ENCODE measurements around the gene AGXT.
"Not testable (repeated sequence)": the region's sequence is repeated elsewhere in the genome, so short reads cannot be mapped to it uniquely, and the experiment has no call there.

Gene AGXT

DNA sequence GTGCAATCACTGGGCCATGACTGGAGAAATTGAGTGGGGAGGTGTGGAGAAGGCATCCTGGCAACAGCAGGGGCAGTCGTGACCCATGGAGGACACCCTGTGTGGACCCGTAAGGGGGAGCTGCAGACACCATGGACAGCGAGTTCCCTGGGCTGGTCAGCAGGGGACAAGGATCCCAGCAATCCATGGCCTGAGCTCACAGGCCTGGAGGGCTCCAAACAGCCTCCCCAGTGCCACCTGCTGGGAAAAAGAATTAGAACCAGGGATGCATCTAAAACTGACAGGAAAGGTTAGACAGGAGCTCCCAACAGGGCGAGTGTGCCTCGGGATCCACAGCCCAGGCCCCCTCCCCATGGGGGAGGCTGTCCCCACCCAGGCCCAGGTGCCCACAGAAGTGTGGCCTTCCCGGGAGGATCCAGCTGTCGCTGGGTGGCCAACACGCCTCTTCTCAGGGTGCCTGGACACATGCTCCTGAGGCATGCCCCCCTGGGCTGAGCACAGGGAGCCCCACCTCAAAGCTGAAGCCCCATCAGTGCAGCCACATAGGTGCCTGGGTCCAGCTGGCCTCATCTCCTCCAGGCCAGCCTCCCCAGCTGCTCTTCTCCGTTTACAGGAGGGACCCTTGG, 28.1 kb upstream of the AGXT start:
- DNase-seq (ENCODE audit: low read depth): no peak

DNA sequence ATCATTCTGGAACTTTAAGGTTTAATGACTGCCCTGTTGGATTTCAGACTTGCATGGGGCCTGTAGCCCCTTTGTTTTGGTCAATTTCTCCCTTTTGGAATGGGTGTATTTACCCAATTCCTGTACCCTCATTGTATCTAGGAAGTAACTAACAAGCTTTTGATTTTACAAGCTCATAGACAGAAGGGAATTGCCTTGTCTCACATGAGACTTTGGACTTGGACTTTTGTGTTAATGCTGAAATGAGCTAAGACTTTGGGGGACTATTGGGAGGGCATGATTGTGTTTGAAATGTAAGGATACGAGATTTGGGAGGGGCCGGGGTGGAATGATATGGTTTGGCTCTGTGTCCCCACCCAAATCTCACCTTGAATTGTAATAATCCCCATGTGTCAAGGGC, 22.3 kb upstream of the AGXT start:
- DNase-seq (ENCODE audit: low read depth): not testable (repeated sequence)

DNA sequence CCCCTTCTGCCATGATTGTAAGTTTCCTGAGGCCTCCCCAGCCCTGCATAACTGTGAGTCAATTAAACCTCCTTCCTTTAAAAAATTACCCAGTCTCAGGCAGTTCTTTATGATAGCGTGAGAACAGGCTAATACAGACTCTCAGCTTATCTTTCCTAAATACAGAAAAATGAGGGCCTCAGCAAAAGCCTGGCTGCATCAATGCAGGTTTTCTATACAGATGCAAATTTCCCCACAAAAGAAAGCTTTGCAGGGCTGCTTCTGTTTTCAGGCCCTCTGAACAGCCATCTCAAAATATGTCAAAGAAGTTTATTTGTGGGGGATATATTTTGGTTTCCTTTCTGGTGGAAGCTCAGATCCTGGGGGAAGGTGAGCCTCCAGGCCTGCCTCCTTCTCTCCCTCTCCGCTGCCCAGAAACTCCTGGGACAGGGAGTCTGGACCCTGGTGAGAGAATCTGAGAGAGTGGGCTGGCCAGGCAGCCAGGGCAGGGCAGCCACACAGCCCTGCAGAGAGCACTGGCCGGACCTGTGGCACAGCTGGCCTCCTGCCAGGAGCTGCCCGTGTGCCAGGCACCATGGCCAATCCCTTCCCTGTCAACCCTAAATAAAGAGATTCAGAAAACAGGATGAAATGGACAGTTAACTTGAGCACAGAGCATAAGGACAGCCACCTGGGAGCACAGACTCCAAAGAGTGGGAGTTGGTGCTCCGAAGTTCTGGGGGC, 21.6 kb upstream of the AGXT start:
- no peak for DNase-seq (ENCODE audit: low read depth)

DNA sequence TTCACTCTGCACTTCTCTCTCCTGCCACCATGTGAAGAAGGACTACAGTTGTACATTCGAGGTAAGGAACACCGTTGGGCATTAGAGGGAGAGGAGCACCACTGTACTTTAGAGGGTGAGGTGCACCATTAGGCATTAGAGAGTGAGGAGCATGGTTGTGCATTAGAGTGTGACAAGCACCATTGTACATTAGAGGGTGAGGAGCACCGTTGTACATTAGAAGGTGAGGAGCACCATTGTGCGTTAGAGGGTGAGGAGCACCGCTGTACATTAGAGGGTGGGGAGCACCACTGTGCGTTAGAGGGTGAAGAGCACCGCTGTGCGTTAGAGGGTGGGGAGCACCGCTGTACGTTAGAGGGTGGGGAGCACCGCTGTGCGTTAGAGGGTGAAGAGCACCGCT, 20.8 kb upstream of the AGXT start:
- no peak for DNase-seq (ENCODE audit: low read depth)

DNA sequence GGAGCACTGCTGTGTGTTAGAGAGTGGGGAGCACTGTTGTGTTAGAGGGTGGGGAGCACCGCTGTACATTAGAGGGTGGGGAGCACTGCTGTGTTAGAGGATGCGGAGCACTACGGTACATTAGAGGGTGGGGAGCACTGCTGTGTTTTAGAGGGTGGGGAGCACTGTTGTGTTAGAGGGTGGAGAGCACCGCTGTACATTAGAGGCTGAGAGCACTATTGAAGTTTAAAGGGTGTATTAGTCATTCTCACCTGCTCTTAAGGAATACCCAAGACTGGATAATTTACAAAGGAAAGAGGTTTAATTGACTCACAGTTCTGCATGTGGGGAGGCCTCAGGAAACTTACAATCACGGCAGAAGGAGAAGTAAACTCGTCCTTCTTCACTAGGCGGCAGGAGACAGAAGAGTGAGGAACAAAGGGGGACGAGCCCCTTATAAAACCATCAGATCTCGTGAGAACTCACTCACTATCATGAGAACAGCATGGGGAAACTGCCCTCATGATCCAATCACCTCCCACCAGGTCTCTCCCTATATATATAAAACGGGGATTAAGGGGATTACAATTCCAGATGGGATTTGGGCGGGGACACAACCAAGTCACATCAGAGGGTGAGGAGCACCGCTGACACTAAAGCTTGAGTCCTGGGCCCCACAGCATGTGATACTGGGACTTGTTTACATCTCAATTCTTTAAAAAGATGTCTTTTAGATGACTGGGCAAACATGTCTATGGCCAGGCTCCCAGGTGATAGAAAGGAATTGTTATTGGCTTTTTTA, 19.5 kb upstream of the AGXT start:
- no peak for DNase-seq (ENCODE audit: low read depth)

DNA sequence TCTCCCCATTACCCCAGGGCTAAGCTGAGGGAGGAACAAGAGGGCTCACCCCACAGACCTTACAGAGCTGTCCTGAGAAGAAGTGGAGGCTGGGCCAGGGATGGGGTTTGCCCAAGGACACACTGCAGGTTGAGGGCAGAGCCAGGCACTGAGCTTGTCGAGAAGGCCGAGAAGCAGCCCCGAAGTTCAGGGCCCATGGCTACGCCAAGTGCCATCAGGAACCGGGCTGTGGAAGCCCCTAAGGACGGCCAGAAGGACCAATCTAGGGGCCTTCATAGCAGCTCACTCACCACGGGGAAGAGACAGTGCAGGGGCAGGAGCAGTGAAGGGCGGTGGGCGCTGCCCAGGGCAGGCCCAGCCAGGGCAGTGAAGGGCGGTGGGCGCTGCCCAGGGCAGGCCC, 18.6 kb upstream of the AGXT start:
- no peak for DNase-seq (ENCODE audit: low read depth)

DNA sequence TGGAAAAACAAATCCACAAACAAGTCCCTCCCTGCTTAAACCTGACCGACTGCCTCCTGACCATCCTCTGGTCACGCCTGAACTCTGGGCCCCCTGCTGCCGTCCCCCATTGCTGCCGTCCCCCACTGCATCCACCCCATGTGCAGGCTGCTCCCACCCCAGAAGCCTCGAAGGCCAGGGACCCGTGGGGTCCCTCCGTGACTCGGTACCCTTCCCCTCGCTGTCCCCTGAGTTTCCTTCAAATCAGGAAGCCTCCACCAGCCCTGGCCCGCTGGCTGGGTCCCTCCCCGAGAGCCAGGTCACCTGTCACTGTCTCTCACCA, 17.9 kb upstream of the AGXT start:
- no peak for DNase-seq (ENCODE audit: low read depth)

DNA sequence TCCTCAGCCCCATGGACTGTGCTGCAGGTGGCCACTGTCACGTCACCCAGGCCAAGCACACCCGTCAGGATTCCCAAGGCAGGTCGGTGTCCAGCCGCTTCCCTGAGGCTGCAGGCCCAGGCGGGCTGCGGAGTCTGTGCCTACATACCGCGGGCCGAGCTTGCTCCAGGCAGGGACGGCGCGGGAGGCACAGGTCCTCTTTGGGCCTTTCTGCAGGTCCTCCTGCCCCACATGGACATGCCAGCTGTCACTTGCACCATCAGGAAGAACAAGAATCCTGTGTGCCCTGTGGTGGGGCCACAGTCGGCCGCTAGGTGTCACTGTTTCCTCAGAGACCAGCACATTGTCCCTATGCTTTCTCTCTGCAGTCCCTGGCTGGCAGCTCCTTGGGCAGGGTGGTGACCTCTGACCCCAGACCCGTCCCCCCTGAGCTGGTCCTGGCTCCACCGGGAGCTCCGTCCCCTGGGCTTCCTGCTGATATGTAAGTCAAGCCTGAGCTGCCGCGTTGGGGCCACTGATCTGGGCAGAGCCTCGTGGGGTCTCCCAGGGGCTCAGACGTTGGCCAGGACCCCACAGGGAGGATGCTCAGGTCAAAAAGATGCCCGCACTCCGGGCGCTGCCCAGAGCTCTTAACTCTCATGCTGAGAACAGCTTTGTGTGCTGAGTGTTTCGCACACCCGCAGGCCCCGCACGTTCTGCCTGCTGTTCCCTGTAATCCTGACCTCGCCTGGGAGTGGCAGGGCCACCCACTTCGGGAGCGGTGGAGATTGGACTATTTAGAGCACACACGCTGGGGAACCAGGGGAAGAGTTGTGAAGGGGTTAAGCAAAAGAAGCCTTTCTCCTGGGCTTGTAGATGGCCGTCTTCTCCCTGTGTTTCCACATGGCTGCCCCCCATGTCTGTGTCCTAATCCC, 17.3 kb upstream of the AGXT start:
- DNase-seq (ENCODE audit: low read depth): no peak

DNA sequence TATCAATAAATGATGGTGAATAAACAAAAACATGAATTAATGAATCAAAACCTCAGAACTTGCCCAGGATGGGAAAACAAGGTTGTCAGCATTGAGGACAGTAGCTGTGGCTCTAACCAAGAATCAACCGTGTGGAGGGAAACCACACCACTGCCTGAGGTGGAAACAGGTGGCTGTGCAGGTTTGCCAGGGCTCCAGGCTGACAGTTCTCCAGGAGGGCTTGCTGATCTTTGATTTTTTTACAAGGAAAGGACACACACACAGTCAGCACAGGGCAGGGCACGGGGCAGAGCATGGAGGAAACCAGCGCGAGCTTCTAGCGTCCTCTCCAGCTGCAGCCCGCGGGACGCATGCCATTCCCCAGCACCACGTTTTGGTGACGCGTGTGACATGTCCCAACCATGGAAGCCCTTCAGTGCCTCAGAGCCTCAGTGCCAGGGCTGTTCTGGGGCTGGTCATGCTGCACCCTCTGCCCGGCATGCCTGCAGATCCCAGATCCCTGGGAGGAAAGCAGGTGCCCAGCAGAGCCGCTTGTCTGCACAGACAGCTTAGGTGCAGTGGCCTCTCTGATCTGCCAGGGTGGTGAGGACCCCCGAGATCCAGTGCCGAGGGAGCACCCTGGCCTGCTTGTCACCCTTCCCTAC, 15.8 kb upstream of the AGXT start:
- no peak for DNase-seq (ENCODE audit: low read depth)

DNA sequence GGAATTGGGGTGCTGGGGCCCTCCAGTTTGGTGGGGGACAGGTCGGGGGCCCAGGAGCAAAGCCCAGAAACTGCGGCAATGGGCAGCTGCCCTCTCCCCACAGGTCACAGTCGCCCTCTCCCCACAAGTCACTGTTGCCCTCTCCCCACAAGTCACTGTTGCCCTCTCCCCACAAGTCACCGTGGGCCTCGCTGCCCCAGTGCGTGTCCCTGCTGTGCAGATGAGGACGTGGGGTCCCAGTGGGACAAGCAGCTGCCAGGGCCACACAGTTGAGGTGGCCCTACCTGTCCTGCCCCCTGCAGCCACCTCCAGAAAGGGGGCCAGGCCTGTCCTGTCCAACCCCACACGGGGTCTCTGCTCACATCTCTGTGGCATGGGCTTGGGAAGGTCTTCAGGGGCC, 13.0 kb upstream of the AGXT start:
- no peak for DNase-seq (ENCODE audit: low read depth)

DNA sequence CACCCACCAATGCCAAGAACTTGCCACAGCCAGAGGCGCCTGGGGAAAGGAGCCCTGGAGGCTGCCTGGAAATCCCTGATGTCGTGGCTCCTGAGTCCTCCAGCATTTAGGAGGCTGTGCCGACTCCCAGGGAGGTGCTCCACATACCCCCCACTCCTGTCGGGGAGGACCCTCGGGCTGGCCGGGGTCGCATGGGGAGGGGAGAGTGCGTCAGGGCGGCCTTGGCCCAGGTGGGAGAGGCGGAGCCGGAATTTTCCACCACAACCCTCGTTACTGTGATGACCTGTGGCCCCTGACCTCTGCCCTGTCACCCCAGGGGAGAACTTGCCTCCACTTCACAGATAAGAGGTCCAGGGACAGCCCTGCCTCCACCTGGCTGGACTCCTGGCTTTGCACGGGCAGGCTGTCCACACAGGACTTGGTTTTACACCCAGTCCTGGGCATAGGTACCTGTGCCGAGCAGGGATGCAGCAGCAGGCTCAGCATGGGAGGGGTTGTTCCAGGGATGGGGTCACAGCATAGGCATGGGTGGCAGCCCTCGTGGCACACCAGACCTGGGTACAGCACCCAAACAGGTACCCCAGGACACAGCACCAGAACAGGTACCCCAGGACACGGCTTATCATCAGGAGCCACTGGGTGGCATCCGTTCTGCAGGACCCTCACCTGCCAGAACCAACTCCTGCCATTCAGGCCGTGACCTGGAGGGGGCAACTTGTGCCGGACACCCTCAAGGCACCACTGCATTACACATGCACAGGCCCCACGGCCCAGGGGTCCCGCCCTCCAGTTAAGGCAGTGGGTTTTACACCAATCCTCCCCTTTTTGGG, 12.3 kb upstream of the AGXT start:
- DNase-seq (ENCODE audit: low read depth): no peak

DNA sequence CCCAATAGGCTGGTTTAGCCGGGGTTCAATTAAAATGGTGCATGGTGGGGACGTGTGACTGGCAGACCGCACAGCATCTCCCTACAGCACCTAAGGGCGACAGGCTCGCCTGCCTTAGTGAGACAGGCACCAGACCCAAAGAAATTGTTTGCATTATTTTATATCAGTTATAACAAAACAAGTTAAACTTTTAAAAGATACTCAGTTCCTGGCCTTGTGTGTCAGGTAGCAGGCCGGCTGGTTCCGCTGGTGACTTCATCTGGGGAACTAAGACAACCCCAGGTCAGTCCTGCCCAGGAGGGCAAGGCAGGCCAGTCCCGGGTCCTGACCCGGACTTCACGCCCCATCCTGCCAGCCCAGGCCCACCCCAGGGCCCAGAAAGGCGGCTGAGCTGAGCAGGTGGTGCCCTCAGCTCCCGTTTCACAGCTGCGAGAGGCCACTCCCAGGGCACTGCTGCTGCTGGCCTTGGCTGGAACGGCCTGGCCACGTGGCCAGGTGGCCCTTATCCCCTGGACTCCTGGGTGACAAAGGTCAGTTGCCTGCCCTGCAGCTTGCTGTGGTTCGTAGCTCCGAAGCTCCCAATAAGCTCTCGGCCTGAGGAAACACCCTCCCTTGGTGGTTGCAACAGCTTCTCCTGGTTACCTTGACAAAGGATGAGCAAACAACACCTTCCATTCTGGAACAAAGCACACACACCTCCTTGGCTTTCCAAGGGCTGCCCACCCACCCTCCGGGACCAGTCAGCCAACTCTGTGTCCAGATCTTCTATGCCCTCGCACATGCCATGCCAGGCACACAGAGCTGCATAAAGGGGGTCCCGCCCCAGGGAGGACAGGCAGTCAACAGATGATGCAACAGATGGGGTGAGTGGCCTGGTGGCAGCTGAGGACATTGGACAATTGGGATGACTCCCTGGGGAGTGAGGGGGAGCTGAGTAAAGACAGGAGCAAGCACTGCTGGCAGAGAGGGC, 11.3 kb upstream of the AGXT start:
- DNase-seq (ENCODE audit: low read depth): no peak

DNA sequence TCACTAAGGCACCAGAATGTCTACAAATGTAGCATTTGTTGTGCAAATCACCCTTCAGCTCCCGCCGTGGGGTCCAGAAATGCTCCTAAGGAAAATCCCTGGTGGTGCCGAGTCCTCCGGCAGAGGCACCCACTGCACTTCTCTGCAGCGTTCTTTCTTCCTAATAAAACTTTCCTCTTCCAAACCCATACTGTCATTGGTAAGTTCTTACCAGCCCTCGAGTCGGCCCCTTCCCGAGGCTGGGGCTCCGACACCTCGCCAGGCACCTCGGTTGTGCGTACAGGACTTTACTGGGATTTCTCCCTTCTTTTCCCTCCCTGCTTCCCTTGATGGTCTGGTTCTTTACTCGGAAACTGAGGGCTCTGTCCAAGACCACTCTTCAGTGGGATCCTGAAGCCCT, 10.3 kb upstream of the AGXT start:
- DNase-seq (ENCODE audit: low read depth): no peak

DNA sequence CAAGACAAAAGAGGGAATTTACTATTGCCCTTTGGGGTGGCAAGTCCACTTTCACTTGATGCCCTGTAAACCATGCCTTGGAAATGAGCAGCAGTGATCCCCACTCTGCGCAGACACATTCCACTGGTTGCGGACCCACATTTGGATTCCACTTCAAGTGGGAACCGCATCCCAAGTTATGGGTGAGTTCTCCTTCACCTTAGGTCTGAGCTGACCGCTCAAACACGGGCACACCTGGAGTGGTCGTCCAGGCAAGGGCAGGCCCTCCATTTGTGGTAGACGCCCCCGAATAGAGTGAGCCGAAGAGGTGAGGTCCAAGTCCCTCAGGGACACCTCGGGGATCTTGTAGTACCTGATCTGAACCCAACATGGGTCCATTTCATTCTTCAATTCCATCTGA, 9.8 kb upstream of the AGXT start:
- no peak for DNase-seq (ENCODE audit: low read depth)

DNA sequence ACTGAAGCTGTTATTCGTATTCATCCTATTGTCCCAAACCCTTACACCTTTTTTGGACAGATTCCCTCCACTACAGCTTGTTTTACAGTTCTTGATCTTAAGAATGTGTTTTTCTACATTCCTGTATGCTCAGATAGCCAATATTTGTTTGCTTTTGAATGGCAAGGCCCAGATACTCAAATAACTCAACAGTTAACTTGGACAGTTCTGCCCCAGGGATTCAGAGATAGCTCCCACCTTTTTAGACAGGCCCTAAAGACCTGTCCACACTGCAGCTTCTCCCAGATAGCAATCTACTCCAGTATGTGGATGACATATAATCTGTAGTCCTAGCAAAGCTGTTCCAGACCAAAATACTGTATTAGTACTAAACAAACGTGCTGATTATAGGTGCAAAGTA, 7.1 kb upstream of the AGXT start:
- no peak for DNase-seq (ENCODE audit: low read depth)

DNA sequence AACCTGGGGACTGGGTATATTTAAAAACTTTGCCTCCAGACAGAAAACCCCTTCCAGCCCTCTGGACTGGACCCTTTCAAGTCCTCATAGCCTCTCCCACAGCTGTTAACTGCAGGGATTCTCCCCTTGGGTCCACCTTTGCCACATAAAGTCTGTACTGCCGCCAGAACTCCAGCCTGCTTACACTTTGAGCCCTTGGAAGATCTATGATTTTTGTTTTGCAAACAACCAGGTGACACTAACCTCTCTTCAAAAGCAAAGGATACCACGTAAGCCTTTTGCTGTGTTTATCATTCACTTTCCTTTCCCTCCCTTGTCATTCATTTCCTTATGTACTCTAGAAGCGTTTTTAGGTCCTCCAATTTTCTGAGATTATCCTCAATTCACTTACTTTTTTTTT, 4.1 kb upstream of the AGXT start:
- no peak for DNase-seq (ENCODE audit: low read depth)

DNA sequence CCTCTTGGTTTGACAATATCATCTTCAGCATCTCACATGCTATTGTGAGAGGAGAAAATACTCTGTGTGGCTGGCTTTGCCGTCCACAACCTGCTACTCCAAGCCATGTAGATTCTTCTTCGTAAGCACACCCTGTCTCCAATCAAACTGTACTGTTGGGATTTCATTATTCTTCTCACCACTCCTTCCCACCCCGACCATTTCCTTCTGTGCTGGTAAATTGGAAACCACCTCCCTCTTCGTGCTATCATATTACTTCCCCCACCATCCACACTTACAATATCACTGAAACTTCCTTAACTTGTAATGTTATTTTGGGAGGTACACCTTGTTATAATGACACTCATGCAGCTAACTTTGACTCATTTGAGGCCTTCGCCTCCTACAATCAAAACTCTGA, 3.2 kb upstream of the AGXT start:
- no peak for DNase-seq (ENCODE audit: low read depth)

DNA sequence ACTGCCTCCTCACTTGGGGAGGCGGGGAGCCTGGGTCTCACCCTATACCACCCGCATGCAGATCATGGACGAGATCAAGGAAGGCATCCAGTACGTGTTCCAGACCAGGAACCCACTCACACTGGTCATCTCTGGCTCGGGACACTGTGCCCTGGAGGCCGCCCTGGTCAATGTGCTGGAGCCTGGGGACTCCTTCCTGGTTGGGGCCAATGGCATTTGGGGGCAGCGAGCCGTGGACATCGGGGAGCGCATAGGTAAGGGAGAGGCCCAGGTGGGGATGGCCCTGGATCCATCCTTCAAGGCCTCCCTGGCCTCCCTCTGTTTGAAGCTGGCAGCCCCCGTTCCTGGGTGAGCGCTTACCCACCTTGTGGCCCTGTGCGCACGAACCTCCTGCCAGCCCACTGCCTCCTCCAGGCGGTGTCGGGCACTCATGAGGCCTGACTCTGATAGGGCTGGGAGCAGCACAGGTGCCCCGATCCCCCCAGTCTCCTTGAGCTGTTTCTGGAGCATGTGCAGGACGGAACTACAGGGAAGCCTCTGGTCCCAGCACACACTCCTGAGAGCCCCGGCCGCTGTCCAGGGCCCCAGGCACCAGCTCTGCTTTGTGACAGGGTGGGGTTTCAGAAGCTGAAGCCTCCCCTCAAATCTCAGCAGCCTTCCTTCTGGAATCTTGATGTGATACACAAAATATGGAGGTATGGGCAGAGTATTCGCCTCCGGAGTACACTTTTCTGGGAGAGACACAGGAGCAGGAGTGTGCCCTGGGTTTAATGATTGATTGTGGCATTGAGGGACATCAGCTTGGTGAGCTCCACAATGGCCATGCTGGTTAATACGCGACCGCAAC, 708 bp downstream of the AGXT start:
- no peak for DNase-seq (ENCODE audit: low read depth)
